ENCODE measurements around the gene MAD1L1. TPM values are rescaled to one million over a fixed set of nuclear protein-coding genes. Genes with fewer than 3 reads are reported as not detected.

The MAD1L1 gene
- total RNA-seq, 2 experiments from 2014 or later, result 58.3 to 65.3 TPM

DNA sequence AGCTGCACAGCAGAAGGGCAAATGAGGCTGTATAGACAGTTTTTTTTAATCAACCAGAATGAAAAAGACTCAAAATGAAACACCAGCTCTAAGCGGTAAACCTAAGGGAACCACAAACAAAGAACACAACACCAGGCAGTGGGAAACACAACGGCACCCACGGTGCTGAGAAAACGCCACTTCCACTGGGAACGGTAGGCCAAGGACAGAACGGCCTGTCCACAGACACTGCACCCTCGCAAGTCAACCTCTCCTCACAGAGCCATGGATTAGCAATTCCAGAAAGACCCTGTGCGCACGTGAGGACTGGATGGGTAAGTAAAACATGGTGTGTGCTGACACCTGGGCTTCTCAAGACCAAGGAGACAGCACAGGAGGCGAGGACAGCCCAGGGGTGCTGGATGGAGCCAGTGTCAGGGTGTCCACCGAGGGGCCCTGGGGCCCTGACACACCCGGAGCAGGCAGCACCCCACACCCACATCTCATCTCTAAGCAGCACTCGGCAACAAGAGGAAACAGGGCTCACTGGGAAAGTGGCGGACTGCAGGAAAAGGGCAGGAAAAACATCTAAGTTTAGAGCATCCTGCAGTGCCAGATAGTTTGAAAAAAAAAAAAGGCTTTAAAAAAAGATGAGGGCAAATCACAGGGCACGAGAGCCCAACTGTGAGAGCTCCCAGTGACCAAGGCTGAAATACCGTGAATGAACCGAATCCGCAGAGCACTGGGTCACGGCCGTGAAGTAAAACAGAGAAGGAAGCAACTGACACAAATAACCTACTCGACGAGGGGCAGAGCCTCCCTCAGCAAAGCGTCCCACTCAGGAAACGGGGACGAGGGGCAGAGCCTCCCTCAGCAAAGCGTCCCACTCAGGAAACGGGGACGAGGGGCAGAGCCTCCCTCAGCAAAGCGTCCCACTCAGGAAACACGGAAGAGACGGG lies 120.2 kb downstream of the MAD1L1 start:
- no peak overlapping the region for H3K4me3 ChIP-seq (ENCODE audit: low read depth, low read length, poor library complexity, severe bottlenecking)
- H3K4me2 ChIP-seq (ENCODE audit: low read length), result no peak overlapping the region
- POLR2A ChIA-PET, result no interaction called here
- DNase-seq (ENCODE audit: low spot score), result no peak
- no peaks in the 10 kb centered on the region for H4K20me1 ChIP-seq (ENCODE audit: insufficient read depth, low read length)
- H3K9me2 ChIP-seq (ENCODE audit: insufficient read depth, low read length), result no peaks in the 10 kb centered on the region
- CTCF ChIA-PET (ENCODE audit: unreplicated experiment), result no interaction called here
- H3K9me3 ChIP-seq (ENCODE audit: low read length), result no peaks in the 10 kb centered on the region
- intact Hi-C loops (cut with micrococcal nuclease; ENCODE audit: unreplicated experiment), result no loop called here
- no TSS peak for BruUV-seq (replicated peaks)
- H3K27ac ChIP-seq (ENCODE audit: low read depth, low read length, poor library complexity, severe bottlenecking), result no peak overlapping the region
- no peak overlapping the region for H2AFZ ChIP-seq (ENCODE audit: low read length)
- H3K4me1 ChIP-seq (ENCODE audit: insufficient read depth, low read length, poor library complexity, severe bottlenecking), result peaks cover 36% of the 10 kb centered on the region
- TF ChIP-seq, protein P1, sequence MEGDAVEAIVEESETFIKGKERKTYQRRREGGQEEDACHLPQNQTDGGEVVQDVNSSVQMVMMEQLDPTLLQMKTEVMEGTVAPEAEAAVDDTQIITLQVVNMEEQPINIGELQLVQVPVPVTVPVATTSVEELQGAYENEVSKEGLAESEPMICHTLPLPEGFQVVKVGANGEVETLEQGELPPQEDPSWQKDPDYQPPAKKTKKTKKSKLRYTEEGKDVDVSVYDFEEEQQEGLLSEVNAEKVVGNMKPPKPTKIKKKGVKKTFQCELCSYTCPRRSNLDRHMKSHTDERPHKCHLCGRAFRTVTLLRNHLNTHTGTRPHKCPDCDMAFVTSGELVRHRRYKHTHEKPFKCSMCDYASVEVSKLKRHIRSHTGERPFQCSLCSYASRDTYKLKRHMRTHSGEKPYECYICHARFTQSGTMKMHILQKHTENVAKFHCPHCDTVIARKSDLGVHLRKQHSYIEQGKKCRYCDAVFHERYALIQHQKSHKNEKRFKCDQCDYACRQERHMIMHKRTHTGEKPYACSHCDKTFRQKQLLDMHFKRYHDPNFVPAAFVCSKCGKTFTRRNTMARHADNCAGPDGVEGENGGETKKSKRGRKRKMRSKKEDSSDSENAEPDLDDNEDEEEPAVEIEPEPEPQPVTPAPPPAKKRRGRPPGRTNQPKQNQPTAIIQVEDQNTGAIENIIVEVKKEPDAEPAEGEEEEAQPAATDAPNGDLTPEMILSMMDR (conservative IDR thresholded peaks at IDR 0.05; ENCODE audit: low read length), result no peak
- no peak for TF ChIP-seq EZH2phosphoT487 (IDR thresholded peaks at IDR 0.05; ENCODE audit: borderline replicate concordance, low read depth, low read length)
- no peaks in the 10 kb centered on the region for H3K36me3 ChIP-seq (ENCODE audit: insufficient read depth, low read length)
- no peaks in the 10 kb centered on the region for H3K79me2 ChIP-seq (ENCODE audit: insufficient read depth, low read depth, low read length)

DNA sequence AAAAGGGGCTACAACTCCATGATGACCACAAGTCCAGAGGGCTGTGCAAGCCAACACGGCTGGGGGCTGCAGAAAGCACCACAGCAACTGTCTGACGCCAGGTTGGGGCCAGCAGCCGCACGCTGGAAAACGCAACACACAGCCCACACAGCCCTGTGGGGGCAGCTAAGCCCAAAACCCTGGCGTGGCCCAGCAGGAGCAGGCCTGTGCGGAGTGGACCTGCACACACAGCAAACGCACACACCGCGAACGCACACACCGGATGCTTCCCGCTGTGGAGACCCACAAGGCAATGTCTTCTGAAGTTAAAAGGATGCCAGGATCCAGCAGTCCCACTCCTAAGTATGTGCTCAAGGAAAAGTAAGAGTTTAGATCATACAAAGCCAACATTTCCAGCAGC lies 121.2 kb downstream of the MAD1L1 start:
- intact Hi-C loops (cut with micrococcal nuclease; ENCODE audit: unreplicated experiment), result no loop called here
- TF ChIP-seq EZH2phosphoT487 (IDR thresholded peaks at IDR 0.05; ENCODE audit: borderline replicate concordance, low read depth, low read length), result no peak
- TF ChIP-seq, protein P1 (conservative IDR thresholded peaks at IDR 0.05; ENCODE audit: low read length), result no peak

More for the DNA sequence above, 121.2 kb downstream of the MAD1L1 start:
- no peaks in the 10 kb centered on the region for H3K36me3 ChIP-seq (ENCODE audit: insufficient read depth, low read length)
- no peaks in the 10 kb centered on the region for H3K9me2 ChIP-seq (ENCODE audit: insufficient read depth, low read length)
- no peak overlapping the region for H3K27ac ChIP-seq (ENCODE audit: low read depth, low read length, poor library complexity, severe bottlenecking)
- no peaks in the 10 kb centered on the region for H4K20me1 ChIP-seq (ENCODE audit: insufficient read depth, low read length)
- ChIA-PET POLR2A (interaction anchor here (0.8 kb wide), 1 partner anchor 12 kb away, joined by 4 read pairs; no protein-coding TSS in a partner anchor), CTCF (ENCODE audit: unreplicated experiment) (no interaction called here)
- DNase-seq (ENCODE audit: low spot score), result no peak
- H3K9me3 ChIP-seq (ENCODE audit: low read length), result no peaks in the 10 kb centered on the region
- no peak overlapping the region for H2AFZ ChIP-seq (ENCODE audit: low read length)
- peaks cover 40% of the 10 kb centered on the region for H3K4me1 ChIP-seq (ENCODE audit: insufficient read depth, low read length, poor library complexity, severe bottlenecking)
- H3K4me3 ChIP-seq (ENCODE audit: low read depth, low read length, poor library complexity, severe bottlenecking), result no peak overlapping the region
- no peak overlapping the region for H3K4me2 ChIP-seq (ENCODE audit: low read length)
- H3K79me2 ChIP-seq (ENCODE audit: insufficient read depth, low read depth, low read length), result no peaks in the 10 kb centered on the region
- BruUV-seq (replicated peaks), result no TSS peak

Data from OCI-LY7 (cell line).